Stimulated activated CD4-positive, alpha-beta T cell treated with anti-CD3 and anti-CD28 coated beads, Interleukin-1b, Interleukin-23, amount 100 ng/mL, for 24 hours (primary cell): ENCODE results near the gene OPRL1.
"Not testable (repeated sequence)": the region's sequence is repeated elsewhere in the genome, so short reads cannot be mapped to it uniquely, and the experiment has no call there.

ENCODE experiments used
- DNase-seq, 4 experiments: peaks; one replicate each; pipeline ENCODE4 v3.0.0-alpha.2; 2020; ENCODE audit warnings: low read depth in 4 of 4, low spot score in 1 of 4

Gene OPRL1

GRCh38 chr20:64114356-64114971 is 34.6 kb downstream of the OPRL1 start:
- no peak for DNase-seq

- no peak for DNase-seq
These were observed 35.5 kb downstream of the OPRL1 start for GRCh38 chr20:64115171-64115911.

GRCh38 chr20:64116016-64116415 is 36.1 kb downstream of the OPRL1 start:
- no peak for DNase-seq

- no peak for DNase-seq
These were observed 36.9 kb downstream of the OPRL1 start for GRCh38 chr20:64116541-64117431.

- DNase-seq: not testable (repeated sequence)
These were observed 37.5 kb downstream of the OPRL1 start for GRCh38 chr20:64117432-64117777.

GRCh38 chr20:64119301-64119680 is 39.4 kb downstream of the OPRL1 start:
- DNase-seq: no peak

- DNase-seq: no peak
These were observed 39.9 kb downstream of the OPRL1 start for GRCh38 chr20:64119681-64120341.

GRCh38 chr20:64121586-64121985 is 41.7 kb downstream of the OPRL1 start:
- DNase-seq: no peak

- DNase-seq: not testable (repeated sequence)
These were observed 43.0 kb downstream of the OPRL1 start for GRCh38 chr20:64122927-64123326.

GRCh38 chr20:64123517-64123916 is 43.6 kb downstream of the OPRL1 start:
- DNase-seq: not testable (repeated sequence)

- DNase-seq: no peak
These were observed 49.4 kb downstream of the OPRL1 start for GRCh38 chr20:64129146-64129782.

- no peak for DNase-seq
These were observed 50.4 kb downstream of the OPRL1 start for GRCh38 chr20:64130271-64130670.

- DNase-seq: no peak
These were observed 51.0 kb downstream of the OPRL1 start for GRCh38 chr20:64130876-64131275.

- no peak for DNase-seq
These were observed 51.5 kb downstream of the OPRL1 start for GRCh38 chr20:64131406-64131805.

- no peak for DNase-seq
These were observed 54.1 kb downstream of the OPRL1 start for GRCh38 chr20:64133951-64134407.

- DNase-seq: not testable (repeated sequence)
These were observed 54.9 kb downstream of the OPRL1 start for GRCh38 chr20:64134744-64135143.

- DNase-seq: no peak
These were observed 56.3 kb downstream of the OPRL1 start for GRCh38 chr20:64136004-64136710.

GRCh38 chr20:64137598-64138031 is 57.7 kb downstream of the OPRL1 start:
- no peak for DNase-seq

- no peak for DNase-seq
These were observed 58.5 kb downstream of the OPRL1 start for GRCh38 chr20:64138276-64138815.
